ENCODE data around the gene CAMTA1. TPM values are rescaled to one million over a fixed set of nuclear protein-coding genes. Genes with fewer than 3 reads are reported as not detected.
A peak's percentile ranks its signal among the peaks of the same experiment; 100 is the strongest.

The CAMTA1 gene
- total RNA-seq, 1 donor from 2014 or later: 79.3 TPM

GRCh38 chr1:6873298-6874015 lies 88.2 kb downstream of the CAMTA1 start:
- peak; percentile 50 for DNase-seq (ENCODE audit: low read depth)

GRCh38 chr1:6874298-6874697 lies 89.0 kb downstream of the CAMTA1 start:
- no peak for DNase-seq (ENCODE audit: low read depth)

DNA sequence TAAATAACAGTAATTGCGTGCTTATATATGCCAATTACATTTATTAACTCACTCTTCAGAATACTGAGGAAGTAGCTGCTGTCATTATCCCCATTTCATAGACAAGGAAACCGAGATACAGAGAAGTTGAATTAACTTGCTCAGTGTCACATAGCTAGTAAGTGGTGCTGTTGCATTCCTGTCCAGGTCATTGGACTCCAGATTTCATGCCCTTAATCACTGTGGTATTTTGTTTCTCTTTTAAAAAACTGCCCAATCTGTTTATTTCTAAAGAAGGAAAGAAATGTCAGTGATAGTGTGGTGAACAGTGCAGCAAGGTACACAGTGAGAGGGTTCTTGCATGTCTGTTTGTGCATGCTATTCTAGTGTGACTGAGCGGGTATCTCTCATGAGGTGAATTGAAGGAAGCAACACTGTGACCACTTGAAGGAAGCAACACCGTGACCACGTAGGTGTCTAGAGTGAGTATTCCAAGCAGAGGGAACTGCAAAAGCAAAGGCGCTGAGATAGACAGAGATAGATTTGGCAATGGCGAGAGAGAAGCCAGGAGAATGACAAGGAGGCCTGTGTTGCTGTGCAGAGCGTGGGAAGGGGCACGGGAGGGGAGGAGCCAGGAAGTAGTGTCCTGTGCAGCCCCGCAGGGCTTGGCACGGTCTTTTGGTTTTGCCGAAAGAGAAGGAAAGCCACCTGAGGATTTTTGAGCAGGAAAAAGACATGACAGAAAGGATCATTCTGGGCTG lies 95.9 kb downstream of the CAMTA1 start:
- peak; percentile 52 for DNase-seq (ENCODE audit: low read depth)

- DNase-seq (ENCODE audit: low read depth): no peak
Observed at GRCh38 chr1:6882414-6882813, 97.2 kb downstream of the CAMTA1 start.

GRCh38 chr1:6884652-6885153 lies 99.4 kb downstream of the CAMTA1 start:
- DNase-seq (ENCODE audit: low read depth): peak; percentile 80

GRCh38 chr1:6885426-6885825 lies 100.2 kb downstream of the CAMTA1 start:
- no peak for DNase-seq (ENCODE audit: low read depth)

GRCh38 chr1:6886523-6886922 lies 101.3 kb downstream of the CAMTA1 start:
- DNase-seq (ENCODE audit: low read depth): no peak

- no peak for DNase-seq (ENCODE audit: low read depth)
Observed at GRCh38 chr1:6888268-6888667, 103.0 kb downstream of the CAMTA1 start.

- no peak for DNase-seq (ENCODE audit: low read depth)
Observed at GRCh38 chr1:6888870-6889269, 103.6 kb downstream of the CAMTA1 start.

GRCh38 chr1:6889875-6890480 lies 104.7 kb downstream of the CAMTA1 start:
- peak; percentile 62 for DNase-seq (ENCODE audit: low read depth)

DNA sequence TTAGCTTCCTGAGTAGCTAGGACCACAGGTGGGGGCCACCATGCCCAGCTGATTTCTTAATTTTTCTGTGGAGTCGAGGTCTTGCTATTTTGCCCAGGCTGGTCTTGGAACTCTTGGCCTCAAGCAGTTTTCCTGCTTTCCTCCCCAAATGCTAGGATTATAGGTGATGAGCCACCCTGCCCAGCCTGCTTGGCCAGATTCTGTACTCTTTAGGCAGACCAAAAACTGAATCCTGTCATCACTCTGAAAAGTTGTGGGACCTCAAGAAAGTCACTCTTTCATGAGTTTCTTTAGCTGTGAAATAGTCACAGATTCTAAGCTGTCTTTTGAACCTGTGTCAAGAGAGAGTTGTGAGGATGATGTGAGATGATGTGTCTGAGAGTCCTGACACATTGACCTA lies 105.4 kb downstream of the CAMTA1 start:
- DNase-seq (ENCODE audit: low read depth): no peak

- no peak for DNase-seq (ENCODE audit: low read depth)
Observed at GRCh38 chr1:6891781-6892579, 106.7 kb downstream of the CAMTA1 start.

DNA sequence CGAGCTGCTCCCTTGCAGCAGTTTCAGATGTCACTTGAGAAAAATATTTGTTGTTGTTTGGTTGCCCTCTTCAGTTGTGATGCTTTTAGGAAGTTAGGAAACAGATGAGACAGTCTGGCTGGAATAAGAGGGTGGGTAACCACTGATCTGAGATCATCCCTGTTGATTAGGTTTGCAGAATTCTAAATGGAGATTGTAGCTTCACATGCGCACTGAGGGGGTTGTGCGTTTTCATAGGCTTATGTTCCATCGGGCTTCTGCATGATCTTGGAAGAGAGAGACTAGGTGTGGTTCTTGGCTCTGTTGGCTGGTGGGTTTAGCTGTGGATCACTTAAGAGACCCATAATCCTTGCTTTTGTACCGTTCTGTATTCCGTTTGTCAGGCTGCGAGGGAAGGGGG lies 108.1 kb downstream of the CAMTA1 start:
- no peak for DNase-seq (ENCODE audit: low read depth)

- DNase-seq (ENCODE audit: low read depth): no peak
Observed at GRCh38 chr1:6897138-6897537, 111.9 kb downstream of the CAMTA1 start.

- no peak for DNase-seq (ENCODE audit: low read depth)
Observed at GRCh38 chr1:6898974-6899539, 113.8 kb downstream of the CAMTA1 start.

DNA sequence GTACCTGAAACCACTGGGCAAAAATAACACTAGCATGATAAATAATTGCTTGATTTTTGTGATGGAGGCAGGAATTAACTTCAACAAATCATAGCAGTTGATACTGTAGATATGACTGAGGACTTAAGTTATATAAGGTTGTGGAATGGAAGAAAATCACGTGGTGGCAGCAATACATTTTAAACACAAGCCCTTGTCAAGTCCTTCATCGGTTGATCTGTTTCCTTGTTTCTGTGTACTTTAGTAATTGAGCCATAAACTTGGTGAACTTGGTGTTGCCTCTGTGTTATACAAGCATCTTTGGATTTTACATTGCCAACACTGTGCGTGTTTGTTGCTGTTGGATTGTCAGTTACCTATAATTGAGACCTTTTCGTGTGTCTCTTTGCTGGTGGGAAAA lies 114.4 kb downstream of the CAMTA1 start:
- no peak for DNase-seq (ENCODE audit: low read depth)

DNA sequence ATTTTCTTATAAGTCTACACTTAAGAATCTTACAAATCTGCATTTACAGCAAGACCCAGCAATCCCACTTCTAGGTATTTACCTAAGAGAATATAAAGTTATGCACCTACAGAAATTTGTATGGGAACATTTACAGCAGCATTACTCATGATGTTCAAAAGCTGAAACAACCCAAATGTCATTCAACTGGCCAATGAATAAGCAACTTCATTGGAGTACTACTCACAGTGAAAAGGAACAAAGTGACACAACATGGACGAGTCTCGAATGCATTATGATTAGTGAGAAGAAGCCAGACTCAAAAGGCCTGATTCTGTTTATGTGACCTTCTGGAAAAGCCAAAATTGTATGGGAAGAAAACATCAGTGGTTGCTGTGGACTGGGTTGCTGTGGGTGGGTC lies 116.9 kb downstream of the CAMTA1 start:
- no peak for DNase-seq (ENCODE audit: low read depth)

GRCh38 chr1:6904476-6905170 lies 119.4 kb downstream of the CAMTA1 start:
- DNase-seq (ENCODE audit: low read depth): no peak

- no peak for DNase-seq (ENCODE audit: low read depth)
Observed at GRCh38 chr1:6905331-6905730, 120.1 kb downstream of the CAMTA1 start.

DNA sequence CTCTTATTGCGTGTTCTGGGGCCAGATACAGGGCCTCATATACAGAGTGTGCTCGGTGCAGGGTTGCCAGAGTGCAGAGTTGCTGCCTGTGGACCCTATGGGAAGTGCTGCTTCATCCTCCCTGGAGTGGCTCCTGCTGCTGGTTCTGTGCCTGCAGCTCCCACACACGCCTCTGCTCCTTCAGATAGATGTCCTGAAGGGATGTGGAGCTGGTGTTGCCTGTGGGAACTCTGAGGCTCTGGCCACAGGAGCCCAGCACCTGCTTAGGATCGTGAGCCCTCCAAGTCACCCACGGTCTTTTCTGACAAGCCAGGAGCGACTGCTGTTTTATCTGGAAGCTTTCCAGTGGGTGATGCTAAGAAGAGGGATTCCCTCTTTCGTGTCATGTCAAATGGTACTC lies 120.5 kb downstream of the CAMTA1 start:
- DNase-seq (ENCODE audit: low read depth): no peak

DNA sequence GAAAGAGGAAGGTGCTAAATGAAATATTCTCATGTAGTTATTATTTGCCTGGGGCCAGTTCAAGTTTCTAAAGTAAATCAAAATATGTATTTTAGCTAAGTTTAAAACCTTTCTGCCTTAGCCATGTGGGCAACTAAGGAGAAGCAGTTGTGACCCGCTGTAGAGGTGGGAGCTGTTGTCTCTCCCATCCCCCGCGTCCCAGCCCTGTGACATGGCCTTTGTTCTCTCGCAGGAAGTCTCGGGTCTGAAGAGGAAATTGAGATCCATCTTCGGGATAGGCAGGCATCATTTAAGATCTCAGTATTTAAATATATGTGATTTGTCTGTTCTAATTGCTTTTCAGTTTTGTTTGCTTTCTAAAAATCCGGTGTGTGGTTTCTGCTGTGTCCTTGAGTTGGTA lies 121.5 kb downstream of the CAMTA1 start:
- no peak for DNase-seq (ENCODE audit: low read depth)
